GM19438 (cell line): ENCODE measurements around the gene BSDC1.
"Not testable (repeated sequence)": the region's sequence is repeated elsewhere in the genome, so short reads cannot be mapped to it uniquely, and the experiment has no call there.

Experiments
- ATAC-seq: cut with Tn5 transposase; IDR thresholded peaks from one replicate; pipeline ENCODE4 v1.9.1; 2021; ENCODE audit warnings: low read depth; ENCODE audit not compliant: unreplicated experiment

BSDC1 gene

DNA sequence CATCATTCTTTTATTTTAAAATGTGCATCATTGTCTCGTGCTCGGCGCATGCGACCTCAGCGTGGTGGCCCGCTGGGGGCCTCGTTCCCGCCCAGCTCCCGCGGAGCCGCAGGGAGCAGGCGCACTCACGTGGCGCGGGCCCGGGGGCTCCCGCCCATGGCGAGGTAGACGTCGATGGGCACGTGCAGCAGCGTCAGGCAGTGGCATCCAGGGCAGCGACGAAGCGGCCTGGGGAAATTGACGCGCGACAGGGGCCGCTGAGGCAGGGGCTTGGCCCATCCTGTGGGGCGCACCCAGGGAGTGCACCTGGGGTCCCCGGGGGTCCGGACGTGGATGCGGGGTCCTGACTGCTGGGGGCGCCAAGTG lies 33.0 kb downstream of the BSDC1 start:
- ATAC-seq = no peak

GRCh38 chr1:32358435-32358834 lies 35.8 kb downstream of the BSDC1 start:
- no peak for ATAC-seq

GRCh38 chr1:32357614-32358013 lies 36.6 kb downstream of the BSDC1 start:
- ATAC-seq = no peak

- ATAC-seq = no peak
Observed at GRCh38 chr1:32356478-32356877, 37.8 kb downstream of the BSDC1 start.

GRCh38 chr1:32355778-32356177 lies 38.5 kb downstream of the BSDC1 start:
- ATAC-seq = not testable (repeated sequence)

DNA sequence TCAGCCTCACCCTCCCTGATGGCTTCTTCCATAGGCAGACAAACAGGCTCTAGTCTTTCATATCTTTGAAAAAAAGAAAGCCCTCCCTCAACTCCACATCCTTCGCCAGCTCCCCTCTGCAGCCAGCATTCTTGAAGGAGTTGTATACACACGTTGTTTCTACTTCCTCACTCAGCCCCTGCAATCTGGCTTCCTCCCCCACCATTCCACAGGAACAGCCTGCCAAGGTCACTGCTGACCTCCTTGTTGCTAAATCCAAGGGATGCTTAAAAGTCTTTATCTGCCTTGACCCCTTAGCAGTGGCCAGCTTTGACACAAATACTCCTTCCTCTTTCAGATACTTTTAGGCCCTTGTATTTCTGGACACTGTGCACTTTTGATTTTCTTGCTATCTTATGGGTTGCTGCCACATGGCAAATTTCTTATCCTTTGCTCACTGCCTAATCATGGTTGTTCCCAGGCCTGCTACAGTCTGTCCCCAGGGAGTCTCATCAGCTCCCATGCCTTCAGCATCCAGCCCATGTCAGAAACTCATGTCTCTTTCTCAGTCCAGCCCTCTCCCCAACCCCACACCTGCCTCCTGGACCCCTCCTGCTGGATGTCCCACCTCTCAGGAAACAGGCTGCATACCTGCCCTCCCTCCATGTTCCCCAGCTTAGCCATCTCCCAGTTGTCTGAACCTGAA lies 40.2 kb downstream of the BSDC1 start:
- ATAC-seq = no peak

GRCh38 chr1:32353431-32353830 lies 40.8 kb downstream of the BSDC1 start:
- ATAC-seq = no peak

GRCh38 chr1:32352831-32353383 lies 41.3 kb downstream of the BSDC1 start:
- no peak for ATAC-seq

GRCh38 chr1:32352239-32352745 lies 41.9 kb downstream of the BSDC1 start:
- ATAC-seq = no peak

DNA sequence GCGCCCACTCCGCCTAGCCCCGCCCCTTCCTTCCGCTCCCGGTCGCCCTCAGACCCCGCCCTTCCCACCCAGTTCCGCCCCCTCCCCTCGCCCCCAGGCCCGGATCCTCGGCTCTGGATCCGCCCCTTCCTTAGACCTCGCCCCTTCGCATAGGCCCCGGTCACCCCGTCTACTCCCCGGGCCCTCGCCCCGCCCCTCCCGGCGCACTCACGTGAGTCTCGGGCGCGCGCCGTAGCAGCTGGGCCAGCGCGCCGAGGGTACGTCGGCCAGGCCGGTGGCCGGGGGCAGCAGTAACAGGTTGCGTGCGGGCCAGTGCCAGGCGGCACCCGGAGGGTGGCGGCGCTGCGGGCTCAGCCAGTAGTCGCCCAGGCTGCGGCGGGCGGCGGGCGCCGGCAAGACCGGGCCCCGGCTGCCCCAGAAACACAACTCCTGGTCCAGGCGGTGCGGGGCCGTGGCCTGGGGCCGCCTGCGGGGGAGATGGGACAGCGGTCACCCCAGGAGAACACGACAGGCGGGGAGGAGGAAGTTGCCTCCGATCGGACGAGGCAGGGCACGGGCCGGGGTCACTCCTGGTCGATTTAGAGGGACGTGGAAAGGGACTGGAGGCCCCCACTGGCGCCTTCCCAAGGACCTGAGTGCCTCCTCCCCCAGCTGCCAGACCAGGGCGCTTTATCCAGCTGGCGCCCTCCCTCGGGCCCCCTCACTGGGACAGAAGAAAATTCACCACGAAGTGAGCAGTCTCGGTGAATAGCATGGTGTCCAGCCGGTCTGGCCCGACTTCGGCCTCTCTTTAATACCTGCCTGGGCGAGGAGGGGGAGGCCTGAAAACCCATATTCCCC lies 42.6 kb downstream of the BSDC1 start:
- peak; percentile 85 for ATAC-seq

DNA sequence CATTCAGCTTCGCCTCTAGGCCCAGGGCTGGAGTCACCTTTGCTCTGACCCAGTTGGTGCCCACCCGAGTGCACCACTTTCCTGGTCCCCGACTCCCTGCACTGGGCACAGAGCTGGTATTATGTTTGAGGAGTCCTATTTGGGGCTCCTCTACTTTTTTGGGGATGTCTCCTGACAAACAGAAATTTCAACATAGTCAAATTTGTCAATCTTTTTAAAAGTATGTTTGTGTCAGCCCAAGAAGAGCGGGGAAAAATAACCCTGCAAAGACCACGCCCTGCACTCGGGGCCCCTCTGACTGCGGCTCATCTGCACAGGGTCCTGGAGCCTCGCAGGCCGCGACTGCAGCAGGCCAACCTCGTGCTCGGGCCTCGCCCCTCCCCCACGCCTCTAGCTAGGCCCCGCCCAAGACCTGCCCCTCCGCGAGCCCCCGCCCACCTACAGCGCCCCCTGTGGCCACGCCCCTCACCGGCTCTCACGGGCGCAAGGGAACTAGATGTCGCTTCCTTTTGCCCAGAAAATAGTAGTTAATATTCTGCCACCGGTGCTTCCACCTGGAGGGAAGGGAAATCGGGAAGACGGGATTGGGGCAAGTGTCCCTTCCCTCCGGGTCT lies 43.3 kb downstream of the BSDC1 start:
- ATAC-seq = peak; percentile 19

DNA sequence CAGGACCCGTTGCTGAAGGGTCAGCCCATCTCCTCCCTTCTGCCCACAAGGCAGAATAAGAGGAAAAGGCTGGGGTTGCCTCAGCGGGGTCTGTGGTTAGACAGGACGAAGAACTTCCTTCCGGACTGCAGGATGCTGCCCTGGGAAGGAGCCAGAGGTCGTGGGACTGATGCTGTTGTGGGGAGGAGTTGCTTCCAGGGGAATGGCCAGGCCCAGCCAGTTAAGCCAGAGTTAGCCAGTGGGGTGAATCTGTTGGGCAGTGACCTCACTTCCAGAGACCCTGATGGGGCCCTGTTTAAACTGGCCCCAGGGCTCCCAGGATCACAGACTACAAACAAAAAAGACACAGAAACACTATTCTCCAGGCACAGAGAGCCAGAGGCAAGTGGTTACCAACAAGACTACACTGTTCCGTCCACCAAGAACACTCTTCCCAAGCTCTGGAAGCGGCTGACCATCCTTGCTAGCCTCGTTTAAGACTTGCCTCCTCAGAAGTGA lies 45.0 kb downstream of the BSDC1 start:
- ATAC-seq = no peak

GRCh38 chr1:32346532-32347157 lies 47.6 kb downstream of the BSDC1 start:
- ATAC-seq = no peak

DNA sequence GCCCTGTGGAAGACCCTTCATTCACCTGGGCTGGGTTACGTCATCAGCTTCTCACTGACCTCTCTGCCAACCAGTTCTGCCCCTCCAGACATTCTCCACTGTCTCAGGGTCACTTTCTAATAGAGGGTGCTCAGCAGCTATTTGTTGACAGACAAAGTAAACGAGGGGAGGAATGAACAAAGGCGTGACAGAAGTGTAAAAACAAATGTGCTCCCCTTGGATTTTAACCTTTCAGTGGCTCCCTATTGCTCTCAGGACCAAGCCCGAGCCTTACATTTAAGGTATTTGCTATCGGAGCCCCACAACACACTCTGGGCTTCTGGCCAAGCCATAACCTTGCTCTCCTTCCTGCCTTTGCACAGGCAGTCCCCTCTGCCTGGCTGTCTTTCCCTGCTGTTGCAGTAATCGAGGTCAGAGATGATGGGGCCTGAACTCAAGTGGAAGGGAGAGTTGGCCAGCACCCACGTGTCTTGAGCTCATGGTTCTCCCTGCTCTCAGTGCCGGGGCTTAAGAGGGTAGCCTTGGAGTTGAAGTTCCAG lies 48.9 kb downstream of the BSDC1 start:
- no peak for ATAC-seq

GRCh38 chr1:32342704-32343103 lies 51.5 kb downstream of the BSDC1 start:
- no peak for ATAC-seq

DNA sequence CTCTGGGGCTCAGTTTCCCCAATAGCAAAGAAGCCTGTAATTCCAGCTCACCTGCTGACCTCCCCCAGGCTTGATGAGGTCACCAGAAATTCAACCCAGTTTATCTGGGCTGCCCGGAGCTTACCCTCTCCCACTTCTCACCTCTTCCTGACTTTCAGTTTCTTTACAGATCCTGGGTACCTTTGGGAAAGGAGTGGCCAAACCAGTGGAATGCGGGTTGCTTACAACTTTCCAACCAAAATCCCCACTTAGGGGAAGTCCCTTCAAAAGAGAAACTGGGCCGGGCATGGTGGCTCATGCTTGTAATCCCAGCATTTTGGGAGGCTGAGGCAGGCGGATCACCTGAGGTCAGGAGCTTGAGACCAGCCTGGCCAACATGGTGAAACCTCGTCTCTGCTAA lies 52.3 kb downstream of the BSDC1 start:
- ATAC-seq = no peak

DNA sequence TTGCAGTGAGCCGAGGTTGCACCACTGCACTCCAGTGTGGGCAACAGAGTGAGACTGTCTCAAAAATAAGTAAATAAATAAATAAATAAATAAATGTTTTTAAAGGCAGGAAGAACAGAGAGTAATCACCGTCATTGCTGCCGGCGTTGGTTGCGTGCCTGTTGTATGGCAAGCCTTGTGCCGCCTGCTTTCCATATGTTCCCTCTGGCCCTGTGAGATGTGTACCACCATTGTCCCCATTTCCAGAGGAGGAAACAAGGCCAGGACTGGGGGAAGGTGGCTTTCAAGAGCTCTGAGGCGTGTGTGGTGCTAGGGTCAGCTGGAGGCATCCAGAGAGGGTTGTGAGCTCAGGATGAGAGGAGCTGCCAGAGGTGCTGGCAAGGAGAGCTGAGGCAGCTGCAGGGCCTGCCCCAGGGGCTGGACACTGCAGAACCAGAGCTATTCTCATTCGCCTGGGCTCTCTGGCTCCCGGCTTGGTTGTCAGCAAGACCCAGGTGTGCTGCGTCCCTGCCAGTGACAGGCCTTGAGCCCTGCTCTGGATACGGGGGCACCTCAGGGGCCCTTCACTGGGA lies 53.0 kb downstream of the BSDC1 start:
- no peak for ATAC-seq

DNA sequence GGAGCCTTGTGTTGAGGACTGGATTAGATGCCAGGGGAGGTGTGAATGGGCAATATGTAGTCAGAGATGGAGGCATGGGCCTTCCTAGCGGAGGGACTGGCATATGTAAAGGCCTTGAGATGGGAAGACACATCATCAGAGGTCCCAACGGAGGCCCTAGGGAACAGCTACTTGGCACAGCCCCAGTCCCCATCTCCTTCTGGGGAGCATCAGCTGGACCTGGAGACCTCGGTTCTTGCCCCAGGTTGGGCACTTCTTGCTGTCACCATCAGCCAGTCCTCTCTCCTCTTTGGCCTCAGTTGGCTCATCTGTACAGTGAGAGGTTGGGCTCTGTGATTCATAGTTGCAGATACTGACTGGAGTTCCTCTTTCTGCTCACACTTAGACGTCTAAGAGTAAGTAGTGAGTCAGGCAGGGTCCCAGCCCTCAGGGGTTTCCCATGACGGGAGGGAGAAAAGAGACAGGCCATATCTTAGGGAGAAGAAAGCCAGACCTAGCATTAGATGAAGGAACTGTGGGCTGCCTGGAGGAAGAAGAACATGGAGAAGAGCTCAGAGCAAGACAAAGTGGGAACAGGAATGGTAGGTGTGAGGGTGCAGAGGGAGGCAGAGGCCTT lies 54.8 kb downstream of the BSDC1 start:
- no peak for ATAC-seq

- no peak for ATAC-seq
Observed at GRCh38 chr1:32338637-32339145, 55.5 kb downstream of the BSDC1 start.
